Measurements from ENCODE around the gene ATF6. TPM values are rescaled to one million over a fixed set of nuclear protein-coding genes. Genes with fewer than 3 reads are reported as not detected.

Gene ATF6
- total RNA-seq, 1 donor from 2014 or later: 21.1 TPM

DNA sequence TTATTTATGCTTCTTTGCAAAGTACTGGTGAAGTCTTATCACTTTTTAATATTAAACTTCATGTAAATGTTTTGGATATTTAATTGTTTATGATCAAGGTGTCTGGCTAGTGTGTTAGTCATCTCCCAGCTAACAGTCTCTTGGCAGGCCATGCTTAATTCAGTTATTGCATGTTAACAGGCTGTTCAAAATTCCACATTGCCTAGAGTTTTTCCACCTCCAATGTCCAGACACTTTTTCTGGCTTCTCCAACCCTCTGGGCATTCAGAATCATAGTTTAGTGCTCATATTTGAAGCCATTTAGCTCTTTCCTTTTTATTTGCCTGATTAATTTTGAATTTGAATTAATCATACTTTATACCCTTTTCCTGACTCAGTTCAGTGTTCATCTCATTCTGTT is 188.3 kb downstream of the ATF6 start:
- Histone ChIP-seq H3K4me1 (peaks cover 26% of the 10 kb centered on the region), H3K27ac (no peak overlapping the region), H3K36me3 (no peaks in the 10 kb centered on the region), H3K27me3 (no peaks in the 10 kb centered on the region), H3K9me3 (no peaks in the 10 kb centered on the region), H3K4me3 (no peak overlapping the region)
- intact Hi-C loops (cut with DNase I): loop anchor here (10.0 kb wide), 1 partner anchor 70 kb away; the partner anchor contains the start of gene OLFML2B
- no peak for DNase-seq (ENCODE audit: extremely low spot score in 2 of 2)
- no peak for TF ChIP-seq POLR2AphosphoS5 (IDR thresholded peaks at IDR 0.05; ENCODE audit: insufficient read depth in 1 of 2, low read depth in 1 of 2)
- TF ChIP-seq POLR2A (IDR thresholded peaks at IDR 0.05): no peak
- TF ChIP-seq, protein P1, sequence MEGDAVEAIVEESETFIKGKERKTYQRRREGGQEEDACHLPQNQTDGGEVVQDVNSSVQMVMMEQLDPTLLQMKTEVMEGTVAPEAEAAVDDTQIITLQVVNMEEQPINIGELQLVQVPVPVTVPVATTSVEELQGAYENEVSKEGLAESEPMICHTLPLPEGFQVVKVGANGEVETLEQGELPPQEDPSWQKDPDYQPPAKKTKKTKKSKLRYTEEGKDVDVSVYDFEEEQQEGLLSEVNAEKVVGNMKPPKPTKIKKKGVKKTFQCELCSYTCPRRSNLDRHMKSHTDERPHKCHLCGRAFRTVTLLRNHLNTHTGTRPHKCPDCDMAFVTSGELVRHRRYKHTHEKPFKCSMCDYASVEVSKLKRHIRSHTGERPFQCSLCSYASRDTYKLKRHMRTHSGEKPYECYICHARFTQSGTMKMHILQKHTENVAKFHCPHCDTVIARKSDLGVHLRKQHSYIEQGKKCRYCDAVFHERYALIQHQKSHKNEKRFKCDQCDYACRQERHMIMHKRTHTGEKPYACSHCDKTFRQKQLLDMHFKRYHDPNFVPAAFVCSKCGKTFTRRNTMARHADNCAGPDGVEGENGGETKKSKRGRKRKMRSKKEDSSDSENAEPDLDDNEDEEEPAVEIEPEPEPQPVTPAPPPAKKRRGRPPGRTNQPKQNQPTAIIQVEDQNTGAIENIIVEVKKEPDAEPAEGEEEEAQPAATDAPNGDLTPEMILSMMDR (IDR thresholded peaks at IDR 0.05): no peak

DNA sequence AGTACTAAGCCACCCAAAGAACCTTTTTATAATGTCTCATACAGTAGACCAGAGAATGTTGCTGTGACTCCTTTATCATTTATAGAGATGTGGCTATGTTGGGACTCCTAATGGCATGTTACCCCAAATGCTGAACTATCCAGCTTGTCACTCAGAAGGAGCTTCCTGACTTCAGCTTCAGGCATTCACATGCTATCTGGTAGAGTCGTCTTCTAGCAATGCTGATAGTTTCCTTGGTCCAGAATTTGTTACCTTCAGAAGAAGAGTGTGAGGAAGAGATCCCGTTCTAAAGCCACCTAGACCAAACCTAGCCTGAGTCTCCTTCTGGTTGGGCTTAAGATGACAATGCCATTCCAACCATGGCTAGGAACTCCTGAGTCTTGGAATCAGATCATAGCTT is 189.5 kb downstream of the ATF6 start:
- Histone ChIP-seq H3K9me3 (no peaks in the 10 kb centered on the region), H3K27ac (no peak overlapping the region), H3K36me3 (no peaks in the 10 kb centered on the region), H3K4me3 (no peak overlapping the region), H3K4me1 (peaks cover 14% of the 10 kb centered on the region), H3K27me3 (no peaks in the 10 kb centered on the region)
- DNase-seq (ENCODE audit: extremely low spot score in 2 of 2): no peak
- TF ChIP-seq POLR2AphosphoS5 (IDR thresholded peaks at IDR 0.05; ENCODE audit: insufficient read depth in 1 of 2, low read depth in 1 of 2) (no peak), POLR2A (IDR thresholded peaks at IDR 0.05) (no peak)
- TF ChIP-seq, protein P1 (IDR thresholded peaks at IDR 0.05): no peak
- intact Hi-C loops (cut with DNase I): loop anchor here (10.0 kb wide), 1 partner anchor 69 kb away; the partner anchor contains the start of gene OLFML2B

- TF ChIP-seq, protein P1 (IDR thresholded peaks at IDR 0.05): no peak
- no peak for TF ChIP-seq POLR2A (IDR thresholded peaks at IDR 0.05)
- TF ChIP-seq POLR2AphosphoS5 (IDR thresholded peaks at IDR 0.05; ENCODE audit: insufficient read depth in 1 of 2, low read depth in 1 of 2): no peak
- intact Hi-C loops (cut with DNase I): loop anchor here (10.0 kb wide), 1 partner anchor 69 kb away; the partner anchor contains the start of gene OLFML2B
- Histone ChIP-seq H3K4me3 (no peak overlapping the region), H3K27me3 (no peaks in the 10 kb centered on the region), H3K4me1 (peaks cover 12% of the 10 kb centered on the region), H3K27ac (no peak overlapping the region), H3K9me3 (no peaks in the 10 kb centered on the region), H3K36me3 (no peaks in the 10 kb centered on the region)
- no peak for DNase-seq (ENCODE audit: extremely low spot score in 2 of 2)
Measured at GRCh38 chr1:161956097-161956496, 190.0 kb downstream of the ATF6 start.

DNA sequence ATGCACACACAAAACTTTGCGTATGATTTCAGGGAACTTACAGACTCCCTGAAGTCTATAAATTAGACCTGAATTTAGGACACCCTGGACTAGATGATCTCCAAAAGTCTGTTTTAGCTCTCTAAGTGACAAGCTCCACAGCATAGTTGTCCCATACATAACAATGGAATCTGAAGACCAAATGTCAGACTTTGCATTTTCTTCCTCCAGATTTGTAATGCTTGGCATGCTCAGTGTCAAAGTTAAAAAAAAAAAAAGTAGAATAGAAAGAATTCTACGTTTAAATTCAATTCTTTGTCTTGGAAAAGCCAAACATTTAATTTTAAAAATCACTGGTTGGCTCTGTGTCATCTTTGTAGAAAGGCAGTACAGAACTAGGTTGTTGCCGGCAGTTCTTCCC is 190.8 kb downstream of the ATF6 start:
- intact Hi-C loops (cut with DNase I): loop anchor here (10.0 kb wide), 1 partner anchor 68 kb away; the partner anchor contains the start of gene OLFML2B
- peaks cover 12% of the 10 kb centered on the region for H3K4me1 ChIP-seq
- H3K9me3 ChIP-seq: no peaks in the 10 kb centered on the region

DNA sequence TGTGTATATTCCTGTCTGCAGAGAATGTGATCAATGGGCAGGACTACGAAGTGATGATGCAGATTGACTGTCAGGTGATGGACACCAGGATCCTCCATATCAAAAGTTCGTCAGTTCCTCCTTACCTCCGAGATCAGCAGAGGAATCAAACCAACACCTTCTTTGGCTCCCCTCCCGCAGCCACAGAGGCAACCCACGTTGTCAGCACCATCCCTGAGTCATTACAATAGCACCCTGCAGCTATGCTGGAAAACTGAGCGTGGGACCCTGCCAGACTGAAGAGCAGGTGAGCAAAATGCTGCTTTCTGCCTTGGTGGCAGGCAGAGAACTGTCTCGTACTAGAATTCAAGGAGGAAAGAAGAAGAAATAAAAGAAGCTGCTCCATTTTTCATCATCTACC is 192.3 kb downstream of the ATF6 start:
- no peaks in the 10 kb centered on the region for H3K36me3 ChIP-seq
- H3K27me3 ChIP-seq: no peaks in the 10 kb centered on the region
- no peak for DNase-seq (ENCODE audit: extremely low spot score in 2 of 2)
- H3K4me3 ChIP-seq: no peak overlapping the region
- no peaks in the 10 kb centered on the region for H3K9me3 ChIP-seq
- TF ChIP-seq POLR2AphosphoS5 (IDR thresholded peaks at IDR 0.05; ENCODE audit: insufficient read depth in 1 of 2, low read depth in 1 of 2) (no peak), POLR2A (IDR thresholded peaks at IDR 0.05) (no peak)
- TF ChIP-seq, protein P1 (IDR thresholded peaks at IDR 0.05): no peak
- H3K4me1 ChIP-seq: peaks cover 12% of the 10 kb centered on the region
- no peak overlapping the region for H3K27ac ChIP-seq
- intact Hi-C loops (cut with DNase I): loop anchor here (10.0 kb wide), 1 partner anchor 66 kb away; the partner anchor contains the start of gene OLFML2B

More for the DNA sequence above, 190.8 kb downstream of the ATF6 start:
- H3K4me3 ChIP-seq: no peak overlapping the region
- H3K27ac ChIP-seq: no peak overlapping the region
- TF ChIP-seq POLR2AphosphoS5 (IDR thresholded peaks at IDR 0.05; ENCODE audit: insufficient read depth in 1 of 2, low read depth in 1 of 2) (no peak), POLR2A (IDR thresholded peaks at IDR 0.05) (no peak)
- TF ChIP-seq, protein P1 (IDR thresholded peaks at IDR 0.05): no peak
- no peaks in the 10 kb centered on the region for H3K27me3 ChIP-seq
- H3K36me3 ChIP-seq: no peaks in the 10 kb centered on the region
- no peak for DNase-seq (ENCODE audit: extremely low spot score in 2 of 2)
